ENCODE results near the gene TGM6. TPM values are rescaled to one million over a fixed set of nuclear protein-coding genes. Genes with fewer than 3 reads are reported as not detected.

The TGM6 gene
- polyA plus RNA-seq, 4 donors: not detected

DNA sequence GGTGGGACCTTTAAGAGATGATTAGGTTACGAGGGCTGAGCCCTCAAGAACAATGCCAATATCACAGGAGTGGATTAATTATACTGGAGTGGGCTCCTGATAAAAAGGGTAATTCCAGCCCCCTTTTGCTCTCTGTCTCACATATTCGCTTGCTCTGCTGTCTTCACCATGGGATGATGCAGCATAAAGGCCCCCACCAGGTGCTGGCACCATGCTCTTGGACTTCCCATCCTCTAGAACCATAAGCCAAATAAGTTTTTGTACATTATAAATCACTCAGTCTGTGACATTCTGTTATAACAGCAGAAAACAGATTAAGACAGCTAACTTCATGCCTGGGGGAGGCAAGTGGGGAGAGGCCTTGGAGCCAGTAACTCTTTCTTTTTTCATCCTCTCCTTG, 99.7 kb downstream of the TGM6 start:
- DNase-seq (ENCODE audit: low read depth in 4 of 4, low spot score in 3 of 4): no peak

Other genes with a start within 250 kb of the TGM6 start
- gene TGM3, start 84.9 kb upstream of the TGM6 start, polyA plus RNA-seq (ENCODE audit: insufficient read length in 4 of 4): 1 to 10 TPM in 2 of 4 donors, under 1 TPM in 2; 0.51 to 1.1 (median 0.90) TPM
- gene SNRPB, start 89.9 kb downstream of the TGM6 start, polyA plus RNA-seq (ENCODE audit: insufficient read length in 4 of 4): 100 to 1,000 TPM; 118 to 189 (median 142) TPM
- 10 to 100 TPM; 14.1 to 16.7 (median 15.0) TPM for gene ZNF343, start 128.0 kb downstream of the TGM6 start, polyA plus RNA-seq (ENCODE audit: insufficient read length in 4 of 4)
- gene TMC2, start 155.7 kb downstream of the TGM6 start, polyA plus RNA-seq (ENCODE audit: insufficient read length in 4 of 4): under 1 TPM; 0.04 to 0.25 (median 0.22) TPM